HG02852 (cell line): ENCODE results near the gene GLMN.
"Not testable (repeated sequence)": the region's sequence is repeated elsewhere in the genome, so short reads cannot be mapped to it uniquely, and the experiment has no call there.

Experiments
- ATAC-seq: cut with Tn5 transposase; IDR thresholded peaks from one replicate; pipeline ENCODE4 v1.9.1; 2021; ENCODE audit warnings: mild to moderate bottlenecking, moderate library complexity; ENCODE audit not compliant: unreplicated experiment

Gene GLMN

GRCh38 chr1:92301021-92301420 lies 2.2 kb upstream of the GLMN start:
- ATAC-seq = no peak

- no peak for ATAC-seq
Measured at GRCh38 chr1:92299477-92300150, 827 bp upstream of the GLMN start.

GRCh38 chr1:92298213-92298572 lies 594 bp downstream of the GLMN start:
- no peak for ATAC-seq

GRCh38 chr1:92291372-92291999 lies 7.3 kb downstream of the GLMN start:
- ATAC-seq = no peak

GRCh38 chr1:92281411-92281810 lies 17.4 kb downstream of the GLMN start:
- not testable (repeated sequence) for ATAC-seq

- ATAC-seq = not testable (repeated sequence)
Measured at GRCh38 chr1:92279781-92280180, 19.0 kb downstream of the GLMN start.

GRCh38 chr1:92277105-92277723 lies 21.6 kb downstream of the GLMN start:
- ATAC-seq = no peak

- no peak for ATAC-seq
Measured at GRCh38 chr1:92276082-92276481, 22.7 kb downstream of the GLMN start.

- no peak for ATAC-seq
Measured at GRCh38 chr1:92274939-92275338, 23.8 kb downstream of the GLMN start.

- ATAC-seq = no peak
Measured at GRCh38 chr1:92273039-92273438, 25.7 kb downstream of the GLMN start.

GRCh38 chr1:92262516-92262915 lies 36.3 kb downstream of the GLMN start:
- ATAC-seq = no peak

GRCh38 chr1:92259350-92259749 lies 39.4 kb downstream of the GLMN start:
- no peak for ATAC-seq

GRCh38 chr1:92254714-92255113 lies 44.1 kb downstream of the GLMN start:
- ATAC-seq = not testable (repeated sequence)

- ATAC-seq = no peak
Measured at GRCh38 chr1:92244376-92244775, 54.4 kb downstream of the GLMN start.

GRCh38 chr1:92240034-92240433 lies 58.8 kb downstream of the GLMN start:
- no peak for ATAC-seq

- ATAC-seq = no peak
Measured at GRCh38 chr1:92230736-92231135, 68.1 kb downstream of the GLMN start.

- ATAC-seq = no peak
Measured at GRCh38 chr1:92228401-92228800, 70.4 kb downstream of the GLMN start.

GRCh38 chr1:92219028-92219427 lies 79.8 kb downstream of the GLMN start:
- ATAC-seq = no peak

GRCh38 chr1:92218559-92218958 lies 80.2 kb downstream of the GLMN start:
- no peak for ATAC-seq

- no peak for ATAC-seq
Measured at GRCh38 chr1:92217721-92218120, 81.1 kb downstream of the GLMN start, which contains the start of gene C1orf146. TSS of gene C1orf146 (plus strand) at chr1:92217915. CDS start at chr1:92231421, 13,506 bp downstream.

GRCh38 chr1:92211166-92211565 lies 87.6 kb downstream of the GLMN start:
- no peak for ATAC-seq

GRCh38 chr1:92210701-92211100 lies 88.1 kb downstream of the GLMN start:
- no peak for ATAC-seq
